Pericardium fibroblast (primary cell): ENCODE results near the gene NOTCH2NLA. TPM values are rescaled to one million over a fixed set of nuclear protein-coding genes. Genes with fewer than 3 reads are reported as not detected.

Experiments
- total RNA-seq: library from RNA; depleted of rRNA; stranded (reverse); fragments of >200 nt; gene quantifications from 2 replicates; pipeline ENCODE4 v1.2.3, GENCODE V29; 2015

Gene NOTCH2NLA
- total RNA-seq = 41.5 and 42.0 TPM in 2 replicates

DNA sequence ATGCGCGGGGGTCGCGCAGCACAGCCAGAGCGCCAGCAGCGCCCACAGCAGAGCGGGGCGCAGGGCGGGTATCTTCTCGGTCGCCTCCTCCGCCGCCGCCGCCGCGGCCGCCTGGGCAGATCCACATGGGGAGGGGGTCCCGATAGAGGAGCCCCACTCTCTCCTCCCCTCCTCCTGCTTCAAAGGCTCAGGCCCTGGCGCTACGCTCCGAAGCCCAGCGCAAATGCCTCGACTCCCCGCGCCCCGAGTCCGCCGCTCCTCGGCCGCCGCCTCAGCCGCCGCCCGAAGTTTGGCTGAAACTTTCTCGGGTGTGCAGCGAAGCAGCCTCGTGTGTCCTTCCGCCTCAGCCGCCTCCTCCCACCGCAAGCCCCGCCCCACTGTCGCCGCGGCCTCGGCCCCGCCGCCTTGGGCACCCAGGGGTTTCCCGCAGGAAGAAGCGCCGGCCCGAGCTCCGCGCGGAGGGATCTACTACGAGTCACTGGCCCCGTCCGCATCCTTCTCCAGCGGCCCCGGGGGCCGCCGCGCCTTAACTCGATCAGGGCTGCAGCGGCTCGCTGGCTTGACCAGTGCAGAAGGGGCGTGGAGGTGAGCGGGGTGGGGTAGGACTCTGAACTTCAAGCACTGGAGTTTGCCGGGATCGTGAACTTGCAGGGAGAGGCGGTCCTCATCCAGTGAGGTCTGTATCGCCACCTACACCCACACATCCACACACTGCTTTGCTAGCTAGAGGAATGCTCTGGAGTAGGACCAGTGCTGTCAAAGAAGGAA lies at the start of gene NOTCH2NLA:
Gene NOTCH2NLA (minus strand): TSS at position 312 of the 768 bp plus-strand sequence. CDS start 39,684 bp downstream, outside the sequence.

GRCh38 chr1:146144465-146144864 lies 84.4 kb downstream of the NOTCH2NLA start, which contains the start of gene NBPF10:
NBPF10 (minus strand) TSS chr1:146144804; CDS start chr1:146144769, 35 bp downstream.

Other genes starting within 250 kb of the NOTCH2NLA start
- gene TXNIP, start 232.4 kb downstream of the NOTCH2NLA start, total RNA-seq = 303 and 594 TPM in 2 replicates
- 0.17 TPM in 1 of 2 replicates, not detected in the other for gene HJV, start 207.3 kb downstream of the NOTCH2NLA start, total RNA-seq
- gene NBPF10, start 84.2 kb downstream of the NOTCH2NLA start, total RNA-seq = 1.3 and 2.0 TPM in 2 replicates